NCI-H82 treated with DMSO at 0.1 percent for 48 hours (cell line): Measurements from ENCODE around the gene NR5A2.

Source experiments
- DNase-seq: peaks from one replicate; lab custom pipeline; 2025; ENCODE audit not compliant: unreplicated experiment; lab: John Stamatoyannopoulos, UW

The NR5A2 gene

DNA sequence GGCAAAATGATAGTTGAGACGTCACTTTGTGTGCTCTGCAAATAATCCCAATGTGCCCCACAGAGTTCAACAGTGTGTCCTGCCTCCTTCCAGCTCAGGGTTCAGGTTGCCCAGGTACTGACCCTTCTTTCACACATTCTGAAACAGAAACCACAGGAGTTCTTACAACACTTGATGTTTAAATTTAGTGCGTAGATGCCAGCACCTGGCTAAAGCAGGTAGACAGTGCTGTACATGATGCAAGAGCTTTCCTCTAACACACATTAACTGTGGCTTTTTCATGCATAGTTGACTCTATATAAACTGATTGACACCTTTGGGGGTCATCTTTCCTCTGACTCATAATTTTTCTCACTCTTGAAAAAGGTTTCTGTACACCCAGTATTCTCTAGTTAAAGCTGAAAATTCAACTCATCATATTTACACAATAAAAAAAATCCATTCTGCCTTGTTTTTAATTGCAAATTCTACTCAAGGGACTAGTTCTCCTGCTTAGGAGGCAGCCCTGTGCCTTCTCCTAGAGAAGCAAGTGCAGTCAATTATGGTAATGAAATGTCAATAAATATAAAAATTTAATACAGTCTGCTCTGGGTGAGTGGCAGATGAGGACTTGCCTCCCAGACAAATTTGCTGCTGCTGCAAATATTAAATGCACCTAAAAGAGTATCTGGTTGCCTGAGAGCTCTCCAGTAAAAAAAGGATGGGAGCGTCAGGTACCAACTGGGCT is 91.4 kb downstream of the NR5A2 start:
- DNase-seq: no peak

DNA sequence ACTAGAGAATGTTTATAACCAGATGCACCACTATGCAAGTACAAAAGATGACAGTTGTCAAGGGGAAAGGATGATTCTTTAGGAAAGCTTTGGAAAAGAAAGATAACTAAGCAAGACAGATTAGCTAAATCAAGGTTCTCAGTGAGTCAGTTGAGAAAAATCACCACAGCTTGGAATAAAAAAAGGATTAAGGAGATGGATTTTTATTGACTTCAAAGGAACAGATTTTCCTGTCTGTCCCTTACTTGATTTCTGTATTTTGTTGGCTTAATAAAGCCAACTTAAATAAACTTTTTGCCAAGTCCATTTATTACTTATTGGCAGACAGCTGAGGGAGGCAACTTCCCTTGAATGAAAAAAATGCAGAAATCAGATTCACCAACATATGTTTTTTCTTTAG is 93.9 kb downstream of the NR5A2 start:
- no peak for DNase-seq

DNA sequence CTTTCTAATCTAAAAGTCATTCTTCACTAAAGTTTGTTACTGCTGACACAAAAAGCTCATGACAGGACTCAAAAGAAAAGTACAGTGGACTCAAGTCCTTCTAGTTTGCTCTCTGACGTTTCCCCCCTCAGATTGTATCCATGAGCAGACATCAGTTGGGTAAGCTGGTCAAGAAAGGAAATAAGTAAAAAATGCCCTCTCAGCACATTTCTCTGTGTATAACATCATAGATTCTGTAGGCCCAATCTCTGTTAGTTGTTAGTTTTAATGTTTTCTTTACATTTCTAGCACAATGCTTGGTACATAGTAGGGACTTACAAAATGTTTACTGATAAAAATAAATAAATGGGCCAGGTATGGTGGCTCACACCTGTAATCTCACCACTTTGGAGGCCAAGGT is 96.8 kb downstream of the NR5A2 start:
- no peak for DNase-seq

DNA sequence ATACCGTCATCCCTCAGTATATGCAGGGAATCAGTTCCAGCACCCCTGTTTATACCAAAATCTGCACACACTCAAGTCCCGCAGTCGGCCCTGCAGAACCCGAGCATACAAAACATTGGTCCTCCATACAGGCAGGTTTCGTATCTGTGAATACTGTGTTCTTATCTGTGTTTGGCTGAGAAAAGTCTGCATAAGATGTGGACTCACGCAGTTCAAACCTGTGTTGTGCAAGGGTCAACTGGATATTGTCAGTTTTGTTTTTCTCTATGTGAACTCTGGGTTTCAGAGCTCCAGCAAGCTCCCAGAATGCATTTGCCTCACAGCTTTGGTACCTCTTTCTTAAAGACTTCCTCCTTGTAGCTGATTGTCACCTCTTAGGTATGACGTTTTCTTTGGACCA is 100.6 kb downstream of the NR5A2 start:
- no peak for DNase-seq

DNA sequence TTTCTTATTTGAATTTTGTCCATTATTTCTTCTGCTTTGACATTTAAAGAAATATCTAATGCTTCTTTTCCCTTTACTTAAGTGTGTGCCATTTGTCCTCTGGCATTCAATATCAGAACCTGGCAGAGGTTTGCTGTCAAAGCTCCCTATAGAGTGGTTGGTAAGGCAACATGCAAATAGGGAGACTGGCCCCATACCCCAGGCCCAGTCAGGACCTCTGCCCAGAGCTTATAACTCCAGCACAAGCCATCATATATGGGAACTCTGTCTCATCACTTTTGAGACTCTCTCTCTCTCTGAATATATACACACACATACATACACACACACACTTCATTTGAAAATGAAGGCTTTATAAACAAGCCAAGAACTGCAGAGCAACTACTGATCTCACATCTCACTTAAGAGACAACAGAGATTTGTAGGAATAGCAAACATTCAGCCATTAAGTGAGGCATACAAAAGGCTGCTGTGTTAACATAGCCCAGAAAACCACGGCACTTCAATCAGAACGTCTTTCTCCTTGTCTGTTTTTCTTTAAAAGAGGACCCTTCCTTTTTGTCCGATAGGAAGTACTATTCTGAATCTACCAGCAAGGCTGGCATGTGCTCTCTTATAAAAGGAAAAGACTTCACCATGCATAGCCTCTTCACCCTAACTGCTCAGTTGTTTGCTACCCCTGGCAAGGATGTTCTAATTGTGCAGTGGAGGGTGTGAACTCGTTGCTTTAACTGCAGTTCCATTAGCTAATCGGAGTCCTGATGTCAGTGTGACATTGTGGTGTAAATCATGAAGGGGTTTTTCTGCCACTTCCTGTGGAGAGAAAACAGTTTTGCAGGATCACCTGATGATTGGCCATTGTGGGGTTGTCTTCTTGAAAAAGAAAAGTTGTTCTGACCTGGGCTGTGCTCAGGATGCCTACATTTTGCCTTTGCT is 101.7 kb downstream of the NR5A2 start:
- DNase-seq: no peak

DNA sequence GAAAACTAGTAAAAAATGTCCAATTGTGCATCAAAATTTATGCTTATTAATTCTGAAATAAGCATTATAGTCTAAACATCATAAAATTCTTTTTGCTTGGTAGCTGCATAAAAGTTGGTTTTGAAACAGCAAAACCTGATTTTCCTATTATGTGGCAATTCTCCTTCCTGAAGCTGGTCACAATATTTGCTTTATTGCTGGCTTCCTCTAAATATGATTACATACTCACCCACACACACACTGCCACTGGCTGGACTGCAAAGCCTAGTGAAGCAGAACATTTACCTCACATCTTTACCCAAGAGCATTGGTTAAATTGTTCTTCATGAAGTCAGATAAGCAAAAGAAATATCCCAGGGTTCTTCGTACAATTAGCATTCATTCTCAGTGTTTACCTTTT is 103.0 kb downstream of the NR5A2 start:
- no peak for DNase-seq

DNA sequence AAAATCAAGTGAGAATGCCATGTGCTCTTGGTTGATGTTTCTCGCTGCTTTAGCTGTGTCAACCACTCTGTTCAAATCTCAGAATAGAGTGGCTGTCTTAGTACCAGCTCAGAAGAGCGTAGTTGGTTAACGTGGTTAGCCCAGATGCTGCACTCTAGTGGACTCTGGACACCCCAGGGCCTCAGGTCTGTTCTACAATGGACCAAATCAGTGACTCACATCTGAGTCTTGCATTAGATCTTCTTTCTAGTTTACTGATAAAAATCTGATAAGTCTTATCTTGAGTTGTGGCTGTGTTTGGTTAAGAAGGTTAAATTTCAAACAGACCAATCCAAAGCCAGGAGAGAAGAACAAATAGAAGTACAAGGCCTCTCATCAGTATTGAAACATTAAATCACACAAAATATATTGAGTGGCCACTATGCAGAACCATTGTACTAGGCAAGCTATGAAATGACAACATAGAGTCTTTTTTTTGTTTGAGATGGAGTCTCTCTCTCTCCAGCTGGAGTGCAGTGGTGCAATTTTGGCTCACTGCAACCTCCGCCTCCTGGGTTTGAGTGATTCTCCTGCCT is 104.1 kb downstream of the NR5A2 start:
- DNase-seq: no peak

DNA sequence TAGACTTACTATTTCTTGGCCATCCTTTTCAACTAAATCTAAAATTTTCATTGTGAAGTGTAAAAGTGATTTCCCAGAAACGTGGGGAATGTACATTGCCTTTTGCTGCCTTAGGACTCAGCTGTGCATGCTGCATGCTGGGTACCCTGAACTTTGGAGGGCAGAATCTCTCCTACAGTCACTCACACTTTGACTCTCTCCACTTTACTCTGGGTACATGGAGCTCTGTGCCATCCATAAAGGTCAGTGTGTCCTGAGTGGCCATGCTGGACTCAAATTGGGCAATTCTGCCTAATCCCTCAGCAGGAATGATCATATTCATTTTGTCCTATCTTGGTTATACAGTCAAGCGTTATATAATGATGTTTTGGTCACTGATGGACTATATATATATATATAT is 105.6 kb downstream of the NR5A2 start:
- DNase-seq: no peak

DNA sequence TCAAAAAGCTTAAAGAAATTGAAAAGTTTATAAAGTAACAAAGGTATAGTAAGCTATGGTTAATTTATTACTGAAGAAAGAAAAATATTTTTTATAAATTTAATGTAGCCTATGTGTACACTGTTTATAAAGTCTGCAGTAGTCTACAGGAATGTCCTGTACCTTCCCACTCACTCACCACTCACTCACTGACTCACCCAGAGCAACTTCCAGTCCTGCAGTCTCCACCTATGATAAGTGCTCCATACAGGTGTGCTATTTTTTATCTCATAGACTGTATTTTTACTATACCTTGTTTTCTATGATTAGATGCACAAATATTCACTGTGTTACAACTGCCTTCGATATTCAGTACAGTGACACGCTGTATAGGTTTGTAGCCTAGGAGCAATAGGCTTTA is 106.6 kb downstream of the NR5A2 start:
- no peak for DNase-seq

DNA sequence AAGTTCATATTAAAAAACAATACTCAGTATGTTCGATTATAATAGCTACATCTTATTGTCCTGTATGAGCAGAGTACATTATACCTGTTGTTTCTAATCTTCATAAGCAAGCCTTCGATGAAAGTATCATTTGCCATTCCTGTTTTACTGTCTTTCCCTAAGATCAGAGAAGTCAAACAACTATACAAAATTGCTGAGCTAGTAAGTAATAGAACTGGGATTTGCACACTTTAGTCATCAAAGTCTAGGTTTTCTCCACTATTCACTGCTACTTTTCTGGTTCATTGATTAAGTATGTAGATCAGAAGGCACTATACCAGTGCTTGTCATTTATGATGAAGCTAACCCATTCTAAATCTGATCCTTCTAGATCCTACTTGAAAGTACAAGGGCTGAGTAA is 108.9 kb downstream of the NR5A2 start:
- no peak for DNase-seq

DNA sequence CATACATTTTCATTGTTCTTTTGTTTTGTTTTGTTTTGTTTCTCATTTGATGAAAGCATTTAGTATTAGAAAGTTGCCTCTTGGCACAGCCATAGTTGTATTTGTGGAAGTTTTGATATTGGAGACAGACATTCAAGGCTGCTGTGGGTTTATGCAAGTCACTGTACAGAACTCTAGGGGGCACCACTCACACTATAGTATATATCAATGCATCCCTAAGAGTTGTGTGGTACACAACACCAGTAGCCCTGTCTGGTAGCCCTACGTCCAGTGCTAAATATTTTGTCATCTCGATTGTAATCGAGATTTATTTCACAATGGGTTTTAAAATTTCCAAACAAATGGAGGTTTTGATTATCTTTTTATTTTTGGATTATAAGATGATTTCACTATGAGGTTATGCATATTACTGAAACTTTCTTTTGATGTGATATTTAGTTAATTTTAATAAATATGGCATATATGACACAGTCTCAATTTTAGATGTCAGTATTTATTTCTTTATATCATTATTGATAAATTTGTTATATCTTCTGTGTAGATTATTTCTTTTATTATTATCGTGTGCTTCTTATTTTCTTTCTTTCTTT is 112.2 kb downstream of the NR5A2 start:
- peak; percentile 11 for DNase-seq

DNA sequence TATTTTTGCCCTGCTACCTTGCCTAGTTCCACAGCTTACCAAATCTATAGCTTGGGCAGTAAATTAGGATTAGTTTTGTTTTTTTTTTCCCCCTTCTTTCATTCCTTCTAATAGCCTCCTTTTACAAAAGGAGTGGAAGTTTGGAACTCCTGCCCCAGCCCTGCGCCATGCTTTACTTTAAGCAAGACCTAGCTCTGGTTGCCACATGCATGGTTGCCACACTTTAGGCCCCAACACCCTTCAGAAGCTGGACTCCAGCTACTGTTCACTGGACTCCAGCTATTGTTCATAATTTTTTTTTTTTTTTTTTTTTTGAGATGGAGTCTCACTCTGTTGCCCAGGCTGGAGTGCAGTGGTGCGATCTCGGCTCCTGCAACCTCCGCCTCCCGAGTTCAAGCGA is 115.8 kb downstream of the NR5A2 start:
- DNase-seq: no peak

DNA sequence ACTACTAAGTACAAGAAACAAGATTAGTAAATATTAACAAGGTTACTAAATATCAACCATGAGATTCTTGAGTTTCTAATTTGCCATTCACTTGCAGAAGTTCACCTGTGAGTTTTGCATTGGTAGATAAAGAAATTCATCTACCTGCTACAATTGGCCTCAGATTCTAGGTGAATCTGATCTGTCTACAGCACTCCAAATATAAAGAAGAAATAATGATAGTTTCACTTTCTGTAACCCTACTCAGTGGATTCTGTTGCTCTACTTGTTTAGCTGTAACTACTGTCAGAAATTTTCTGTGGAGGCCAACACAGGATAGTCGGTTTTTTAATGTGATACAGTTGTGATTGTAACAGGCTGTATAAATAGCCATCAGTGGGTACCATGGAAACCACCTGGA is 118.6 kb downstream of the NR5A2 start:
- no peak for DNase-seq

DNA sequence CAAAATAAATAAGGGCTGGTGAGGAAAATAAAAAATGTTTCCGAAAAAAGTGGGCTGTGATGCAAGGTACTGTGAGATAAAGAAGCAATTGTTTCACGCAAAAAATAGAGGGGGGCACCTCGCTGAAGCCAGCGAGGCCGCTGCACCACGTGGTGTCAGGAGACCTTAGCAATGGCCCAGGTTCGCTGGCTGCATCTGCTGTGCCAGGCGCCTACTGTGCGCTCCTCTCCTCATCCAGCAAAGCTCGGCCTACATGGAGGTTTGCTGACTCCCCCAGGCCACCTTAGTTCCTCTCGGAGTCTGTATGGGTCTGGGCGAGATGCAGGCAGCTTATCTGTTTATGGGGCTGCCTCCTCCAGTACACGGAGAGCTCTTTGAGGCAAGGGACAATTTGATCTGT is 119.6 kb downstream of the NR5A2 start:
- DNase-seq: no peak

DNA sequence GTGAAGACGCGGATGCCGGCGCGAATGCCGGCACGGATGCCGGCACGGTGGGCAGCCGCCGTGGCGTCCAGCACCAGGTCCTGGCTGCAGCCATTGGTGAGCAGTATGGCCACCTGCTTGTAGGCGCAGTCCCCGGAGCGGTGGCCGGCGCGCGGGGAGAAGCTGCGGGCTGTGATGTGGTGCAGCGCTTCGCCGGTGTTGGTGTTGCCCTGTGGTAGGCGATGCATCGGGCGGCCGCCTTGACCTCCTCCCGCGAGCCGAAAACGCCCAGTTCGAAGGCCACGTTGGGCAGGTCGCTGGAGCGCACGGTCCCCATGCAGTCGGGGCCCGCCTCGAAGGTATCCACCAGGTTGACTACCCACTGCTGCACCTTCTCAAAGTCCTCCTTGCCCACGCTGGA is 120.2 kb downstream of the NR5A2 start:
- no peak for DNase-seq

DNA sequence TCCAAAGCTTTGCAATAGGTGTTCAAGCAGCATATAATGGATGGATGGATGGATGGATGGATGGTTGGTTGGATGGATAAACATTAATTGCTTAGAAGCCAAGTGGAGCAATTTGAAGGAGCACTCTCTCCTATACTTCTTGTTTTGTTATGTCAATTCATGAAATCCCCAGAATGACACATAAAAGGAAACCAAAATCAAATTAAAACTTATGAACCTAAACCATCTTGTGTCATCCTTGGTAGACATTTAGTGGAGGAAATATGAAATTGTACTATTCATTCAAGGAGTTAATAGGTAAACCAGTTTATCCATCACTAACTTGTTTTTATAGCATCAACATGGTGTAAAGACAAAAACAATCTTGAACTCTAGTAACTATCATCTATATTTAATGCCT is 122.5 kb downstream of the NR5A2 start:
- DNase-seq: no peak

DNA sequence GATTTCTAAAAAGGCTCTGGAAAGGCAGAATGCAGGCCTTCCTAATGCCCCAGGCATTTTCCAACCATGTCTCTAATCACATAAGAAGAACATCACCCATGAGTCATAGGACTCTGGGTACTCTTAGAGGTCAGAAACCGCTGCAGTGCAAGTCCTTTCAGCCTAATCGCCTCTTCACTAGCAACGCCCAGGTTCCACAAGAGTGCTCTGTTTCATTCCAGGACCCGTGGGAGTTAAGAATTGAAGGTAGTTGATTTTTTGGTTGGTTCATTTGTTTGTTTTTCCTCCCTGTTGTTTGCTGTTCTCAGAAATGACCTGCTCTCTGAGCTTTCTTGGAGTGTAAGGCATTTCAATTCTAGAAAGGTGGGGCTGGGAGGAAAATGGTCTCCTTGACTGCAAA is 123.2 kb downstream of the NR5A2 start:
- no peak for DNase-seq

DNA sequence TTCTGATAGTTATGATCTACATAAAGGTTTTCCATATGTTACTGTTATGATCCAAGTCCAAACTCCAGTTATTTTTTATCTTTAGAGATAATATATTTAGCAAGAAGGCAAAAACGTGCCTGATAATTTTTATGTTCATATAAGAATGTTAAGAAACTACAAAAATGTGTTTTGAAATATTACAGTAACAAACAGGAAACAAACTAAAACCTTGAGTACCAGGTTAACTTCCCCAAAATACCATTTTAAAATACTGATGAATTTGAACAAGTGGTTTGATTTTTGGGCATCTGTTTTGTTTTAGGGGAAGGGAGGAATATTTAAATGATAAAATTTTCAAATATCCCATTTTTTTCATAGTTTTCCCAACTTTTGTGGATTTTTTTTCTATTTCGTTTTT is 124.8 kb downstream of the NR5A2 start:
- DNase-seq: no peak

DNA sequence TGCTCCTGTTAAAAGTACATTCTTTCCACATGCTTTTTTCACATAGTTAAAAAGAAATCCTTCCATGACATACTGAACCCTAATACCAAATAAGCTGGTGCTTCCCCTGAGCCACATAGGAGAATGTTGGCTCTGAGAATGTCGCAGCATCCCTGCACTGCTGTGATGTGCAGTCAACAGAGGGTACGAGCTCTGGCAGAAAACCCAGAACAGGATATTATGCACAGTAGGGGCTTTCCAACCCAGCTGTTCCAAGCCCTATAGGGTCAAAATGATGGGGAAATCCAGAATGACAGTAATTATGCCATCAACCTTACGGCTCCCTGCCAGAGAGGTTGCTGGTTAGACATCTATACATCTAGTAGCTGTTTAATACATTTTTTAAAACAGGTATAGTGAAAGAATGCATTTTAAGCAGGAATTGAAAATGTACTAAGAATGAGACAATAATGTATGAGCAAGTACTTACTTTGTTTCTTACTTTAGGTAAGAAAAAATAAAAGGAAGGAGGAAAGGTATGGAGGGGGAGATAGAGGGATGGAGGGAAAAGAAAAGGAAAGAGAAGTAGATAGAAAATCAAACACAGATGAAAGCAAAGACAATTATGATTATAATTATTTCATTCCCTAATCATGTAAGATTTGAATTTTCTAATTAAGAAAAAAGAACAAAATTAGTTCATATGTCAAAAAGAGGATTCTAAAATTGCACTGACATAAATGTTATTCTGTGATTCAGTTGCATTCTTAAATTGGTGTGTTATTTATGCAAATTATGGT is 126.0 kb downstream of the NR5A2 start:
- no peak for DNase-seq

DNA sequence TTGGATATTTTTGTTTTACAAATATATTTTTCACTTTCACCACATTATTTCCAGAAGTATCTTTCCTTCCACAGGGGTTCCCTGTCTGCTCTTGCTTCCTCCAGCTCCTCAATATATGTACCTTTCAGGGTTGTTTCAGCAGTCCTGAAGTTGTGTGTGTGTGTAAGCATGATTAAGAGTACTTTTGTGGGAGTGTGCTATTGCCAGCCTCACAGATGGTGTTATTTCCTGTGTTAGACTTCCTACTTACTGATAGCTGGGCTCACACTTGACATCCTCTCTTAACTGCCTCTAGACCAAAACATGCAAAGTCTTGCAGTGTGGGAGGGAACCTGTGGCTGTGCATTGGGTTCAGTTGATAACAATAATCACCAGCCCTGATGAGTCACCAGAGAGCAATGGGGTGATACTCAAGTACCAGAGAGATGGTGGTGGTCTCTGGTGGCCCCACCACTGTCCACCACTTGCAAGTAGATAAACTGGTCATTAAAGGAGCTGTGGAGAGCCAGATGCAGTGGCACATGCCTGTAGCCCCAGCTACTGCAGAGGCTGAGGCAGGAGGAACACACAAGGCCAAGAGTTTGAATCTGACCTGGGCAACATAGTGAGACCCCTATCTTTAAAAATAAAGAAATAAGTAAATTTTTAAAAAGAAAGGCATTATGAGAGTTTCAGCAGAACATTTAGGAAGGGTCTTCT is 126.7 kb downstream of the NR5A2 start:
- DNase-seq: no peak
